DOHH2 (cell line): ENCODE results near the gene SHC3.

Source experiments
- H3F3A ChIP-seq: fragments of 200-600 bp; sonication (generic), shearing (Covaris generic); 2 replicates; pipeline ENCODE4 v1.6.0; 2016; ENCODE audit warnings: antibody characterized with exemption, mild to moderate bottlenecking; ENCODE audit not compliant: control insufficient read depth, insufficient read depth
- H3K27ac ChIP-seq: fragments of 200-600 bp; sonication (generic); 2 replicates; pipeline ENCODE4 v1.5.1; 2014; ENCODE audit warnings: low read depth, mild to moderate bottlenecking, low read length, moderate library complexity
- H3K27me3 ChIP-seq: fragments of 200-600 bp; sonication (generic); 2 replicates; pipeline ENCODE4 v1.6.1; 2014; ENCODE audit warnings: mild to moderate bottlenecking, low read length, mixed read lengths; ENCODE audit not compliant: control insufficient read depth
- H3K36me3 ChIP-seq: fragments of 200-600 bp; sonication (generic); 2 replicates; pipeline ENCODE4 v1.6.1; 2014; ENCODE audit warnings: mild to moderate bottlenecking, low read length, moderate library complexity, mixed read lengths; ENCODE audit not compliant: control insufficient read depth
- H3K4me1 ChIP-seq: fragments of 200-600 bp; sonication (generic); 2 replicates; pipeline ENCODE4 v1.6.1; 2014; ENCODE audit warnings: mild to moderate bottlenecking, low read length, mixed read lengths; ENCODE audit not compliant: control insufficient read depth
- H3K4me2 ChIP-seq: fragments of 200-600 bp; sonication (generic); 2 replicates; pipeline ENCODE4 v1.6.0; 2014; ENCODE audit warnings: mild to moderate bottlenecking, low read length, moderate library complexity
- H3K4me3 ChIP-seq: fragments of 200-600 bp; sonication (generic); 2 replicates; pipeline ENCODE4 v1.5.1; 2014; ENCODE audit warnings: mild to moderate bottlenecking, low read length, mixed read lengths
- H3K79me2 ChIP-seq: fragments of 200-600 bp; sonication (generic); 2 replicates; pipeline ENCODE4 v1.6.1; 2014; ENCODE audit warnings: mild to moderate bottlenecking, low read length, mixed read lengths; ENCODE audit not compliant: control insufficient read depth
- H3K9me2 ChIP-seq: fragments of 200-600 bp; sonication (generic); replicated peaks from 2 replicates; pipeline ENCODE4 v1.6.1; 2014; ENCODE audit warnings: mild to moderate bottlenecking, low read length, mixed read lengths; ENCODE audit not compliant: control insufficient read depth
- H3K9me3 ChIP-seq: fragments of 200-600 bp; sonication (generic); 2 replicates; pipeline ENCODE4 v1.6.1; 2014; ENCODE audit warnings: antibody characterized with exemption, low read length, mixed read lengths; ENCODE audit not compliant: control insufficient read depth, insufficient read depth
- H4K20me1 ChIP-seq: fragments of 200-600 bp; sonication (generic); 2 replicates; pipeline ENCODE4 v1.6.0; 2014; ENCODE audit warnings: low read depth, mild to moderate bottlenecking, antibody characterized with exemption, low read length, moderate library complexity; ENCODE audit not compliant: control insufficient read depth, insufficient read depth
- CTCF ChIP-seq: fragments of 200-600 bp; sonication (generic); IDR thresholded peaks from one replicate; pipeline ENCODE4 v1.5.1; 2014; ENCODE audit warnings: antibody characterized with exemption, mild to moderate bottlenecking, low read depth, low read length; ENCODE audit not compliant: poor library complexity, severe bottlenecking
- EZH2phosphoT487 ChIP-seq: fragments of 200-600 bp; sonication (generic); IDR thresholded peaks from 2 replicates; pipeline ENCODE4 v1.6.1; 2017; ENCODE audit warnings: borderline replicate concordance, mild to moderate bottlenecking, antibody characterized with exemption, low read length, moderate library complexity, mixed read lengths

SHC3 gene

DNA sequence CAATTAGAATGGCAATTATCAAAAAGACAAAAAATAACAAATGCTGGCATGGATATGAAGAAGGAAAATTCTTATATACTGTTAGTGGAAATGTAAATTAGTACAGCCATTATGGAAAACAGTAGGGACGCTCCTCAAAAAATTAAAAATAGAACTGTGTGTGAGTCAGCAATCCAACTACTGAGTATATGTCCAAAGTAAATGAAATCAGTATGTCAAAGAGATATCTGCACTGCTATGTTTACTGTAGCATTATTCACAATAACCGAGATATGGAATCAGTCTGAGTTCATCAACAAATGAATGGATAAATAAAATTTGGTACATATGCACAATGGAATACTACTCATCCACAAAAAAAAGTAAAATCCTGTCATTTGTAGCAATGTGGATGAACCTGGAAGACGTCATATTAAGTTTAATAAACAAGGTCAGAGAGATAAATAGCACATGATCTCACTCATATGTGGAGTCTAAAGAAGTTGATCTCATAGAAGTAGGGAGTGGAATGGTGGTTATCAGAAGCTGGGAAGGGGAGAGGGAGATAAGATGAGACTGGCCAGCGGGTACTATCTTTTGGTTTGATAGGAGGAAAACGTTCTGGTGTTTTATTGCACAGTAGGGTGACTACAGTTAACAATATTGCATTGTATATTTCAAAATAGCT, 16.6 kb upstream of the SHC3 start:
- H3K4me2 ChIP-seq = no peak overlapping the region
- no peak for TF ChIP-seq EZH2phosphoT487
- no peak for TF ChIP-seq CTCF
- no peaks in the 10 kb centered on the region for H3F3A ChIP-seq
- no peaks in the 10 kb centered on the region for H4K20me1 ChIP-seq
- H3K27ac ChIP-seq = no peak overlapping the region
- H3K27me3 ChIP-seq = no peaks in the 10 kb centered on the region
- H3K9me2 ChIP-seq = 0 out of 2 replicates have a peak, but pooled peaks cover 2% of the 10 kb centered on the region
- H3K79me2 ChIP-seq = no peaks in the 10 kb centered on the region
- H3K36me3 ChIP-seq = no peaks in the 10 kb centered on the region
- no peak overlapping the region for H3K4me3 ChIP-seq
- H3K9me3 ChIP-seq = peaks cover 4% of the 10 kb centered on the region; the same call in 1 of the 2 replicates
- no peaks in the 10 kb centered on the region for H3K4me1 ChIP-seq

DNA sequence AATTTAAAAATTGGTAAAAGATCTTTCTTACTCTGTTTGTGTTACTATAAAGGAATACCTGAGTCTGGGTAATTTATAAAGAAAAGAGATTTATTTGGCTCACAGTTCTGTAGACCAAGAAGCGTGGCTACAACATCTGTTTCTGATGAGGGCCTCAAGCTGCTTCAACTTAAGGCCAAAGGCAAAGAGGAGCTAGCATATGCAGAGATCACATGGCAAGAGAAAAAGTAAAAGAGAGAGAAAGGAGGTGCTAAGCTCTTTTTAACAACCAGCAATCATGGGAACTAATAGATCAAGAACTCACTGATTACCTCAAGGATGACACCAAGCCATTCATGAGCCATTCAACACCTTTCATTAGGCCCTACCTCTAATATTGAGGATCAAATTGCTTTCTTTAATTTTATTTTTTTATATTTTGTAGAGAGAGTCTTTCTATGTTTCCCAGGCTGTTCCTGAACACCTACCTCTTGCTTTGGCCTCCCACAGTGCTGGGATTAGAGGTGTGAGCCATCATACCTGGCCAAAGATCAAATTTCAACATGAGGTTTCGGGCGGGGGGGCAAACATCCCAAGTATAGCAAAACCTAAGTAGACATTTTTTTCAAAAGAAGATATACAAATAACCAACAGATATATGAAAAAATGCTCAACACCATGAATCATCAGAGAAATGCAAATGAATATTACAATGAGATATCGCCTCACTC, 16.0 kb upstream of the SHC3 start:
- H3K79me2 ChIP-seq = no peaks in the 10 kb centered on the region
- 0 out of 2 replicates have a peak, but pooled peaks cover 2% of the 10 kb centered on the region for H3K9me2 ChIP-seq
- H3K4me2 ChIP-seq = no peak overlapping the region
- no peaks in the 10 kb centered on the region for H3K36me3 ChIP-seq
- H3K4me3 ChIP-seq = no peak overlapping the region
- H3K9me3 ChIP-seq = peaks cover 4% of the 10 kb centered on the region; the same call in 1 of the 2 replicates
- no peaks in the 10 kb centered on the region for H3F3A ChIP-seq
- peaks cover 4% of the 10 kb centered on the region; the same call in 1 of the 2 replicates for H3K27me3 ChIP-seq
- no peaks in the 10 kb centered on the region for H3K4me1 ChIP-seq
- no peaks in the 10 kb centered on the region for H4K20me1 ChIP-seq
- no peak for TF ChIP-seq CTCF
- no peak for TF ChIP-seq EZH2phosphoT487
- no peak overlapping the region for H3K27ac ChIP-seq

GRCh38 chr9:89191004-89191403, 12.4 kb upstream of the SHC3 start:
- H3K36me3 ChIP-seq = no peaks in the 10 kb centered on the region
- H3K4me2 ChIP-seq = no peak overlapping the region
- H4K20me1 ChIP-seq = no peaks in the 10 kb centered on the region
- H3K79me2 ChIP-seq = no peaks in the 10 kb centered on the region
- TF ChIP-seq CTCF (no peak), EZH2phosphoT487 (no peak)
- H3K9me2 ChIP-seq = 0 out of 2 replicates have a peak, but pooled peaks cover 2% of the 10 kb centered on the region
- H3K27ac ChIP-seq = no peak overlapping the region
- no peaks in the 10 kb centered on the region for H3K4me1 ChIP-seq
- H3K4me3 ChIP-seq = no peak overlapping the region
- peaks cover 4% of the 10 kb centered on the region for H3K27me3 ChIP-seq
- no peaks in the 10 kb centered on the region for H3F3A ChIP-seq
- no peaks in the 10 kb centered on the region for H3K9me3 ChIP-seq
